ENCODE results near the gene RGR. TPM values are rescaled to one million over a fixed set of nuclear protein-coding genes. Genes with fewer than 3 reads are reported as not detected.

The RGR gene
- total RNA-seq, 1 experiment from 2014 or later, result not detected

- H3K4me3 Mint-ChIP-seq (ENCODE audit: unreplicated experiment), result no peak overlapping the region
Observed at GRCh38 chr10:84306751-84307384, 62.0 kb downstream of the RGR start.

GRCh38 chr10:84308021-84308420, 63.2 kb downstream of the RGR start:
- H3K4me1 Mint-ChIP-seq (ENCODE audit: low read depth, unreplicated experiment), result no peaks in the 10 kb centered on the region
- TF ChIP-seq CTCF (IDR thresholded peaks at IDR 0.05; ENCODE audit: insufficient read depth in 1 of 2, low read depth in 1 of 2, low read length in 1 of 2, severe bottlenecking in 1 of 2, unreplicated experiment in 1 of 2), result no peak
- H3K4me3 Mint-ChIP-seq (ENCODE audit: unreplicated experiment), result no peak overlapping the region
- H3K9me3 Mint-ChIP-seq (ENCODE audit: unreplicated experiment), result no peaks in the 10 kb centered on the region
- no peak overlapping the region for H3K4me3 ChIP-seq (ENCODE audit: low read depth, low read length)
- H3K36me3 ChIP-seq (ENCODE audit: control insufficient read depth, insufficient read depth, low read length), result no peaks in the 10 kb centered on the region
- H3K4me1 ChIP-seq, result no peaks in the 10 kb centered on the region
- BruUV-seq (replicated peaks), result no TSS peak
- ChIA-PET CTCF (no interaction called here), POLR2A (no interaction called here)
- intact Hi-C loops (cut with micrococcal nuclease; ENCODE audit: unreplicated experiment), result no loop called here
- no peaks in the 10 kb centered on the region for H3K36me3 Mint-ChIP-seq (ENCODE audit: insufficient read depth, unreplicated experiment)
- H3K27ac Mint-ChIP-seq (ENCODE audit: unreplicated experiment), result no peak overlapping the region
- no peaks in the 10 kb centered on the region for H3K9me3 ChIP-seq
- H3K27me3 ChIP-seq (replicated peaks; ENCODE audit: control insufficient read depth, insufficient read depth, low read length), result no peaks in the 10 kb centered on the region
- H3K27me3 Mint-ChIP-seq (ENCODE audit: insufficient read depth, unreplicated experiment), result peaks cover 14% of the 10 kb centered on the region
- no peak for DNase-seq

More at GRCh38 chr10:84306751-84307384, 62.0 kb downstream of the RGR start:
- Histone ChIP-seq H3K4me1 (no peaks in the 10 kb centered on the region), H3K9me3 (no peaks in the 10 kb centered on the region), H3K27me3 (replicated peaks; ENCODE audit: control insufficient read depth, insufficient read depth, low read length) (no peaks in the 10 kb centered on the region), H3K36me3 (ENCODE audit: control insufficient read depth, insufficient read depth, low read length) (no peaks in the 10 kb centered on the region), H3K4me3 (ENCODE audit: low read depth, low read length) (no peak overlapping the region)
- Mint-ChIP-seq H3K27me3 (ENCODE audit: insufficient read depth, unreplicated experiment) (peaks cover 16% of the 10 kb centered on the region), H3K4me1 (ENCODE audit: low read depth, unreplicated experiment) (no peaks in the 10 kb centered on the region), H3K36me3 (ENCODE audit: insufficient read depth, unreplicated experiment) (no peaks in the 10 kb centered on the region), H3K9me3 (ENCODE audit: unreplicated experiment) (no peaks in the 10 kb centered on the region), H3K27ac (ENCODE audit: unreplicated experiment) (no peak overlapping the region)
- DNase-seq, result no peak
- BruUV-seq (replicated peaks), result no TSS peak
- CTCF ChIA-PET, result no interaction called here
- no peak for TF ChIP-seq CTCF (IDR thresholded peaks at IDR 0.05; ENCODE audit: insufficient read depth in 1 of 2, low read depth in 1 of 2, low read length in 1 of 2, severe bottlenecking in 1 of 2, unreplicated experiment in 1 of 2)
- intact Hi-C loops (cut with micrococcal nuclease; ENCODE audit: unreplicated experiment), result no loop called here
- POLR2A ChIA-PET, result no interaction called here

GRCh38 chr10:84308481-84309304, 63.8 kb downstream of the RGR start:
- H3K4me1 Mint-ChIP-seq (ENCODE audit: low read depth, unreplicated experiment), result peaks cover 1% of the 10 kb centered on the region
- Histone ChIP-seq H3K4me3 (ENCODE audit: low read depth, low read length) (no peak overlapping the region), H3K27me3 (replicated peaks; ENCODE audit: control insufficient read depth, insufficient read depth, low read length) (no peaks in the 10 kb centered on the region), H3K9me3 (no peaks in the 10 kb centered on the region), H3K4me1 (no peaks in the 10 kb centered on the region), H3K36me3 (ENCODE audit: control insufficient read depth, insufficient read depth, low read length) (no peaks in the 10 kb centered on the region)
- H3K36me3 Mint-ChIP-seq (ENCODE audit: insufficient read depth, unreplicated experiment), result no peaks in the 10 kb centered on the region
- POLR2A ChIA-PET, result no interaction called here
- H3K9me3 Mint-ChIP-seq (ENCODE audit: unreplicated experiment), result no peaks in the 10 kb centered on the region
- TF ChIP-seq CTCF (IDR thresholded peaks at IDR 0.05; ENCODE audit: insufficient read depth in 1 of 2, low read depth in 1 of 2, low read length in 1 of 2, severe bottlenecking in 1 of 2, unreplicated experiment in 1 of 2), result no peak
- intact Hi-C loops (cut with micrococcal nuclease; ENCODE audit: unreplicated experiment), result no loop called here
- no peak overlapping the region for H3K27ac Mint-ChIP-seq (ENCODE audit: unreplicated experiment)
- H3K4me3 Mint-ChIP-seq (ENCODE audit: unreplicated experiment), result no peak overlapping the region
- no peak for DNase-seq
- no TSS peak for BruUV-seq (replicated peaks)
- H3K27me3 Mint-ChIP-seq (ENCODE audit: insufficient read depth, unreplicated experiment), result peaks cover 14% of the 10 kb centered on the region
- CTCF ChIA-PET, result no interaction called here

Other genes with a start within 250 kb of the RGR start
- 240 and 255 TPM in 2 replicates for gene GHITM, start 105.5 kb upstream of the RGR start, total RNA-seq (2022)
- gene GPR15LG, start 71.3 kb upstream of the RGR start, total RNA-seq (2022), result not detected in 2 replicates
- gene CDHR1, start 50.5 kb upstream of the RGR start, total RNA-seq (2022), result 0.21 TPM in 1 of 2 replicates, not detected in the other
- not detected in 2 replicates for gene LRIT2, start 19.5 kb upstream of the RGR start, total RNA-seq (2022)
- not detected in 2 replicates for gene LRIT1, start 3.5 kb upstream of the RGR start, total RNA-seq (2022)
- gene CCSER2, start 83.5 kb downstream of the RGR start, total RNA-seq (2022), result 23.1 and 28.3 TPM in 2 replicates